ENCODE measurements around the gene GSC2. TPM values are rescaled to one million over a fixed set of nuclear protein-coding genes. Genes with fewer than 3 reads are reported as not detected.

GSC2 gene
- total and polyA plus RNA-seq, 2 of the 4 experiments (the other 2 are of a cell fraction), result not detected

GRCh38 chr22:19184276-19184997 lies 34.3 kb upstream of the GSC2 start (continued):
- no peak for TF ChIP-seq MAFK (IDR thresholded peaks at IDR 0.05; ENCODE audit: low read depth, low read length)

- H3K4me3 ChIP-seq (ENCODE audit: insufficient read depth, low read depth, low read length), result no peak overlapping the region
- no peaks in the 10 kb centered on the region for H3K27me3 ChIP-seq (ENCODE audit: control insufficient read depth, insufficient read depth, low read length)
- H3K36me3 ChIP-seq (ENCODE audit: control insufficient read depth, insufficient read depth, low read length), result no peaks in the 10 kb centered on the region; the same call in 1 of the 2 replicates
- H3K9me3 ChIP-seq (ENCODE audit: control insufficient read depth, insufficient read depth, low read length), result no peaks in the 10 kb centered on the region
- 100% methylated on average over 2 of the region's 9 CpGs; no CpG with 5 or more reads in 1 of the 2 experiments for WGBS, 2 experiments (ENCODE audit: extremely low coverage in 2 of 2, insufficient read length in 1 of 2)
- H2BK120ac ChIP-seq (ENCODE audit: low read depth, low read length), result no peak overlapping the region
- H3K9me1 ChIP-seq (ENCODE audit: insufficient read depth, low read length), result peaks cover 6% of the 10 kb centered on the region; the same call in 1 of the 2 replicates
- no peak overlapping the region for H3K56ac ChIP-seq (ENCODE audit: extremely low read depth, insufficient read depth, low read length)
- peaks cover 8% of the 10 kb centered on the region; the same call in 1 of the 2 replicates for H3K4me1 ChIP-seq (ENCODE audit: control insufficient read depth, insufficient read depth, low read length)
- no peaks in the 10 kb centered on the region; the same call in 1 of the 2 replicates for H4K20me1 ChIP-seq (ENCODE audit: insufficient read depth, low read length)
- no peak overlapping the region for H3K9ac ChIP-seq (ENCODE audit: low read depth, low read length)
- TF ChIP-seq ELK1 (IDR thresholded peaks at IDR 0.05; ENCODE audit: borderline replicate concordance, low read depth, low read length), result no peak
- TF ChIP-seq MAZ (IDR thresholded peaks at IDR 0.05; ENCODE audit: borderline replicate concordance, low read depth, low read length), result no peak
- no peak for TF ChIP-seq SMC3 (IDR thresholded peaks at IDR 0.05; ENCODE audit: low read depth, low read length)
- TF ChIP-seq RFX5 (IDR thresholded peaks at IDR 0.05; ENCODE audit: low read depth, low read length), result no peak
- TF ChIP-seq FOS (IDR thresholded peaks at IDR 0.05; ENCODE audit: low read depth, low read length), result no peak
- no peak for TF ChIP-seq RCOR1 (IDR thresholded peaks at IDR 0.05; ENCODE audit: insufficient replicate concordance, low read length)
- TF ChIP-seq MXI1 (IDR thresholded peaks at IDR 0.05; ENCODE audit: borderline replicate concordance, low read depth, low read length), result no peak
- no peak for TF ChIP-seq POLR2A (IDR thresholded peaks at IDR 0.05; ENCODE audit: low read depth, low read length)
- no peak for TF ChIP-seq MAFK (IDR thresholded peaks at IDR 0.05; ENCODE audit: low read depth, low read length)
- no peak for TF ChIP-seq BHLHE40 (IDR thresholded peaks at IDR 0.05; ENCODE audit: low read depth, low read length)
- no peak for TF ChIP-seq USF2 (IDR thresholded peaks at IDR 0.05; ENCODE audit: low read depth, low read length)
- no peak for TF ChIP-seq CHD1 (IDR thresholded peaks at IDR 0.05; ENCODE audit: low read depth, low read length)
- TF ChIP-seq RAD21 (IDR thresholded peaks at IDR 0.05; ENCODE audit: low read length), result no peak
- no peak for TF ChIP-seq CEBPB (IDR thresholded peaks at IDR 0.05; ENCODE audit: low read depth, low read length)
- no peak for TF ChIP-seq NFE2L2 (IDR thresholded peaks at IDR 0.05; ENCODE audit: low read depth, low read length)
- ATAC-seq (ENCODE audit: low read depth) (no peak), DNase-seq (no peak)
- H4K8ac ChIP-seq (ENCODE audit: low read depth in 2 of 2, low read length in 2 of 2), result no peak overlapping the region
- H3K4me2 ChIP-seq (ENCODE audit: low read depth, low read length), result no peak overlapping the region
- no peak overlapping the region for H2AK9ac ChIP-seq (replicated peaks; ENCODE audit: low read depth, low read length, poor library complexity)
- H3K4ac ChIP-seq (ENCODE audit: low read depth, low read length), result no peak overlapping the region
- no peak overlapping the region for H3K18ac ChIP-seq (ENCODE audit: low read depth, low read length)
- no peak overlapping the region for H3K14ac ChIP-seq (replicated peaks; ENCODE audit: low read depth, low read length)
- no peak overlapping the region for H2BK15ac ChIP-seq (ENCODE audit: low read depth, low read length)
- ChIA-PET CTCF (no interaction called here), POLR2A (ENCODE audit: unreplicated experiment) (no interaction called here)
- BruUV-seq (replicated peaks), result no TSS peak
- H4K91ac ChIP-seq (ENCODE audit: insufficient read depth, low read depth, low read length), result no peak overlapping the region
- in situ Hi-C loops (cut with MboI; ENCODE audit: low sequenced_read_pairs), result loop anchor here (10.0 kb wide), 1 partner anchor 172 kb away; no protein-coding TSS in a partner anchor
- no peak overlapping the region for H2AFZ ChIP-seq (replicated peaks; ENCODE audit: low read length, poor library complexity)
- H2BK20ac ChIP-seq (ENCODE audit: low read depth, low read length), result no peak overlapping the region
- no peak overlapping the region for H3K27ac ChIP-seq (ENCODE audit: insufficient read depth, low read length)
- dilution Hi-C loops (cut with HindIII; ENCODE audit: low sequenced_read_pairs, unreplicated experiment), result no loop called here
- intact Hi-C loops (cut with micrococcal nuclease), result no loop called here
- H2AK5ac ChIP-seq (ENCODE audit: low read depth, low read length), result no peak overlapping the region
- H4K5ac ChIP-seq (ENCODE audit: low read depth, low read length), result no peak overlapping the region
- no peak overlapping the region for H3K23ac ChIP-seq (ENCODE audit: low read depth, low read length)
- no peaks in the 10 kb centered on the region; a peak in 1 of 4 replicates for H3K79me1 ChIP-seq (ENCODE audit: low read depth in 1 of 2, low read length in 2 of 2)
- no peak overlapping the region for H2BK5ac ChIP-seq (ENCODE audit: low read depth, low read length, poor library complexity, severe bottlenecking)
These were observed 33.1 kb upstream of the GSC2 start for GRCh38 chr22:19183216-19183615.

All from IMR-90 (cell line).